ENCODE results near the gene TGFB1I1. TPM values are rescaled to one million over a fixed set of nuclear protein-coding genes. Genes with fewer than 3 reads are reported as not detected.
"Not testable (repeated sequence)": the region's sequence is repeated elsewhere in the genome, so short reads cannot be mapped to it uniquely, and the experiment has no call there.

Gene TGFB1I1
- polyA plus RNA-seq, 1 donor, result 114 TPM

DNA sequence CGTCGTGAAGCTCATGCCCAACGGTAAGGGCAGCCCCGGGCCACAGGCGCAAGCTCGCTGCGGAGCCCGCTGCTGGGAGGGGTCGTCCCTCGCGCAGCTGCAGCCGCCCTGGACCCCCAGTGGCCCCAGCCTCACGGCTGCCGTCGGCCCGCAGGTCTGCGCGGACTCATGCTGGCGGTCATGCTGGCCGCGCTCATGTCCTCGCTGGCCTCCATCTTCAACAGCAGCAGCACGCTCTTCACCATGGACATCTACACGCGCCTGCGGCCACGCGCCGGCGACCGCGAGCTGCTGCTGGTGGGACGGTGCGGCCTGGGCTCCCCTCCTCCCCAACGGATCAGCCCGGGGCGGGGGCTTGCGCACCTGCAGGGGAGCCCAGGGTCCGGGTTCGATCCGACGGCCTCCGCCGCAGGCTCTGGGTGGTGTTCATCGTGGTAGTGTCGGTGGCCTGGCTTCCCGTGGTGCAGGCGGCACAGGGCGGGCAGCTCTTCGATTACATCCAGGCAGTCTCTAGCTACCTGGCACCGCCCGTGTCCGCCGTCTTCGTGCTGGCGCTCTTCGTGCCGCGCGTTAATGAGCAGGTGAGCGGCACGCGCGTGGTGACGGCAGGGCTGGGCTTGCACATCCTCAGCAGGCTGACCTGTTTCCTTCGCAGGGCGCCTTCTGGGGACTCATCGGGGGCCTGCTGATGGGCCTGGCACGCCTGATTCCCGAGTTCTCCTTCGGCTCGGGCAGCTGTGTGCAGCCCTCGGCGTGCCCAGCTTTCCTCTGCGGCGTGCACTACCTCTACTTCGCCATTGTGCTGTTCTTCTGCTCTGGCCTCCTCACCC, 16.7 kb downstream of the TGFB1I1 start:
- DNase-seq, result no peak

DNA sequence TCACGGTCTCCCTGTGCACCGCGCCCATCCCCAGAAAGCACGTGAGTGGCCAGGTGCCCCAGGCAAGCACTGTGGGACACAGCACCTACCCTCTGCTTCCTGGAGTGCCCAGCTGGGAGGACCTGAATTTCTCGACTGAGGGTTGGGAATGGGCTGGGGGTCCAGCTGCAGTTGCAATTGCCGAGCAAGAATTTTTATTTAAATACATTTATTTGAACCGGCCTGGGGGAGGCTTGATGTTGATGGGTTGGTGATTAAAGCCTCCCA, 17.3 kb downstream of the TGFB1I1 start:
- no peak for DNase-seq

DNA sequence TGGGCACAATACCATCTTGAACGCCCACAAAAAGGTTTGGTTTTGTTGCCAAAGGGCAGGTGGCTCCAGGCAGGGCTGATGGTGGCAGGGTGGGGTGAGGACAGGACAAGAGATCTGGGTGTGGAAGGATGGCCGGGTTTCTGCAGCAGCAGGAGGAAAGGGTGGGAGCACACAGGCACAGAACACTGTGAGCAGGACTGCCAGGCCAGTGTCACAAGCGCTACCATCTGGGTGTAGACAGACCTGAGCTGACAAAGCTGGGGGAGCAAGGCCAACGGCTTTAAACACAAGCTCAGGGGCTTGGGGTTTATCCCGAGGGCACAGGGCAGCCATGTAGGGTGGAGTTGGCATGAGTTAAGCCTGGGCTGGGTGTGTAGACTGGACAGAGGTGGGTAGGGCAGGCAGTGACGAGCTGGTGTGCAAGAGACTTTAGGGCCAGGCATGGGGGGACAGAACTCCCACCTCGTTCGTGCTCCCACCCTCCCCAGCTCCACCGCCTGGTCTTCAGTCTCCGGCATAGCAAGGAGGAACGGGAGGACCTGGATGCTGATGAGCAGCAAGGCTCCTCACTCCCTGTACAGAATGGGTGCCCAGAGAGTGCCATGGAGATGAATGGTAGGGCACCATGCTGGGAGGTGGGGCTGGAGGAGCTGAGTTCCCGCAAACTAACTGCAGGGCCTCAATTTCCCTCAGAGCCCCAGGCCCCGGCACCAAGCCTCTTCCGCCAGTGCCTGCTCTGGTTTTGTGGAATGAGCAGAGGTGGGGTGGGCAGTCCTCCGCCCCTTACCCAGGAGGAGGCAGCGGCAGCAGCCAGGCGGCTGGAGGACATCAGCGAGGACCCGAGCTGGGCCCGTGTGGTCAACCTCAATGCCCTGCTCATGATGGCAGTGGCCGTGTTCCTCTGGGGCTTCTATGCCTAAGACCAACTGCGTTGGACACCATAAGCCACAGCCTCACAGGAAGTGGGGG, 17.9 kb downstream of the TGFB1I1 start:
- DNase-seq, result no peak

- no peak for DNase-seq
These were observed 19.9 kb downstream of the TGFB1I1 start for GRCh38 chr16:31491778-31492418.

GRCh38 chr16:31493506-31494125, 21.7 kb downstream of the TGFB1I1 start:
- no peak for DNase-seq

GRCh38 chr16:31496670-31497069, 24.7 kb downstream of the TGFB1I1 start:
- no peak for DNase-seq

DNA sequence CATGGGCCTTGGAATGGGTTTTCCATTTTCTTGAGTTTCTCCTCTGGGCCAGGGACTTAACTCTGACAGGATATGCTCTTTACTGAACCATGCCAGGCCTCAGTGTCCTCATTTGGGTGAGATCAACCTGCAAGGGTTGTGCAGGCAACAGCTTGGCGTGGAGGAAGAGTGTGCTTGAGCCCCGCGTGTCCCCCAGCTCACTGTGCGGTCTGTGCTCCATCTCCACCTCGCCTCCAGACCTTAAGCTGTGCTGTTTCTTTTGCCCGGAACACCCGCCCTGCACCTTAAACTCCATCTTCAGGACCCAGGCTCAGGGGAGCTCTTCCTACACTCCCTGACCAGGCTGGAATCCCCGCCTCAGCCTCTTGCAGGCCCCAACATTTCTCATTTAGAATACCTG, 26.5 kb downstream of the TGFB1I1 start:
- no peak for DNase-seq

GRCh38 chr16:31499928-31500327, 28.0 kb downstream of the TGFB1I1 start:
- DNase-seq, result no peak

DNA sequence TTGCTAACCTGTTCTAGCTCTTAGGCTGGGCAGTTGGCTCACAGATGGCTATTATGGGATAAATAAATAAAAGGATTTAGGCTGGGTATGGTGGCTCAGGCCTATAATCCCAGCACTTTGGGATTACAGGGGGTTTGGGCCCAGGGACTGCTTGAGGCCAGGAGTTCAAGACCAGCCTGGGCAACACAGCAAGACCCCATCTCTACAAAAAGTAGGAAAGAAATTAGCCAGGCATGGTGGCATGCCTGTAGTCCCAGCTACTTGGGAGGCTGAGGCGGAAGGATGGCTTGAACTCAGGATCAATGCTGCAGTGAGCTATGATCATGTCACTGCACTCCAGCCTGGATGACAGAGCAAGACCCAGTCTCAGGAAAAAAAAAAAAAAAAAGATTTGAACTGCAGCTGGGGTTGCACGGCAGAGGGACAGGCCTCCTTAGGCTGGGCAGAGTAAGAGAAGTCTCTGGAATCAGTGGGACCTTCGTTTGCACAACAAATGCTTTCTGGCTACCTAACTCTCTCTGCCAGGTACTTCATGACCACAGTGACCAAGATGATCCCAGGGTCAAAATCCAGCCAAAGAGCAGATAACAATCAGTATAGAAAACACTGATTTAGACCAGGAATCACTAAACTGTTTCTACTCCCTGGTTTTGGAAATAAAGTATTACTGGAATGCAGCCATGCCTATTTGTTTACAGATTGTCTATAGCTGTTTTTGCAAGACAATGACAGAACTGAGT, 29.4 kb downstream of the TGFB1I1 start:
- DNase-seq, result no peak

GRCh38 chr16:31501966-31502348, 30.0 kb downstream of the TGFB1I1 start:
- no peak for DNase-seq

- DNase-seq, result no peak
These were observed 31.0 kb downstream of the TGFB1I1 start for GRCh38 chr16:31502981-31503380.

- DNase-seq, result not testable (repeated sequence)
These were observed 31.6 kb downstream of the TGFB1I1 start for GRCh38 chr16:31503555-31503954.

GRCh38 chr16:31504159-31504558, 32.2 kb downstream of the TGFB1I1 start:
- DNase-seq, result no peak

DNA sequence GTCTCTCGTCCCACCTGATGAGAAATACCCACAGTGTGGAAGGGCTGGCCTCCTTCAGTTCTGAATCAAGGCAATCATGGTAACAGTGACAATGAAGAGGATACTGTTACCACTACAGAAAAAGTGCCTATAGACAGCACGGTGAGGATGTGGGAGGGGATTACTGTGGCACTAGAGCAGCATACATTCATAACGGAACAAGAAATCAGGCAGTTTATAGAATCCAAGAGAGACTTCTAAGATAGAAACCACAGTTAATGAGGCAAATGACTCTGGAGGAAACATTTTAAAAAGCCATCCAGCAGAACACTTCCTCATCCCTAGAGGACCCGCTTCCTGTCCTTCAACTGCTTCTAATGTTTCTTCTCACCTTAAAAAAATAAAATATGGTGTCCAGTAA, 33.5 kb downstream of the TGFB1I1 start:
- DNase-seq, result no peak

GRCh38 chr16:31507617-31507928, 35.6 kb downstream of the TGFB1I1 start:
- DNase-seq, result no peak

DNA sequence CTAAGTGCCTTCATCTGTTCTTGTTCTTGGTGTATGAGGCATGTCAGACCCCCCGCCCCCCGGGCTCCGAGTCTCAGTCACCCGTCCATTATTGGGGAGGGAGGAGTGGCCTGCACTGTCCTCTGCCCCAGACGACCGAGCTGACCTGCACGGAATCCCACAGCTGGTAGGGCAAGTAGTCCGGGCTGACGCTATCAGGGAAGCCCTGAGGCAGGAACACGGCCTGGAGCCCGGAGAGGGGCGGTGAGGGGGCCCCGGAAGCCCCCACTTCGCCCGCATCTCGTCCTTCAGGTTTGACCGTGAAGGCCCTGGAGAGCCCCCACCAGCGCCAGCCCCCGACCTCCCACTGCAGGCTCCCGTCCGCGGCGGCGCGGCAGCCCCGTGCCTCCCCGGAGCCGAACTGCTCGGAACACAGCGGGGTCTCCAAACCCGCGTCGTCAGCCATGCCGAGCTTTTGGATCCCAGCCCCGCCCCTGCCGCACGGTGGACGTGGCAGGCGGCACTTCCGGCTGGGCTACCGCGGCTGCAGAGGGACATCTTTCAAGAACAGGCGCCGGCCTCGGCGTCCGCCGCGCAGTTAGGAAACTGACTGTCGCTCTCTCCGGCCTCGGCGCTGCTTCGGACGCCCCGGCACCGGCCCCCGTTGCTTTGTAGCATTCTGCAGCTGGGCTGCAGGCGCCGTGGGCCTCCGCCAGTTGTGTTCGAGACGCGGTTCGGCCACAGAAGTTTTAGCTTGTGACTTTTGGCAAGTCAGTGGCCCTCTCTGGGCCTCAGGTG, 36.2 kb downstream of the TGFB1I1 start, which contains the start of gene RUSF1:
TSS of gene RUSF1 (minus strand) at position 463 of the 777 bp plus-strand sequence. CDS start at position 445, 18 bp downstream.
- peak; percentile 94 for DNase-seq

DNA sequence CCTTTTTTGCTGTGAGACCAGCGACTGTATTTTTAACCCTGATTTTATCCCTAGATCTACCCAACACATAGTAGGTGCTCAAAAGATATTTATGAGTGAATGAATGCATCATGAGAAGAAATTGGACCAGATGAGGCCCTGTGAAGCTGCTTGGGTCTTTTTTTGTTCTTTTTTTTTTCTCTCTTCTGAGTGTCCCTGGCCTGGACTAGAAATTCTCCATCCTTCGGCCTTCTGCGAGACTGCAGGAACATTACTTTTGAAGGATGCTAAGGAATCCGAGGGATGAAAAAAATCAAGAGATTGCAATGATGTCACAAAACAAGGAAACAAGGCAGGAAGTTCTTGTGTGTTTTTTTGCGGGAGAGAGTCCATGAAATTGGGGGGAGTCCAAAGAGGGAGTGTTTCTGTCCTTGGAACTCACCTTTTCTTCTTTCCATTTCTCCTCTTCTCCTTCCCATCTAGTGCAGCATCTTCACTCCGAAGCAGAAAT, 36.8 kb downstream of the TGFB1I1 start:
- peak; percentile 63 for DNase-seq

DNA sequence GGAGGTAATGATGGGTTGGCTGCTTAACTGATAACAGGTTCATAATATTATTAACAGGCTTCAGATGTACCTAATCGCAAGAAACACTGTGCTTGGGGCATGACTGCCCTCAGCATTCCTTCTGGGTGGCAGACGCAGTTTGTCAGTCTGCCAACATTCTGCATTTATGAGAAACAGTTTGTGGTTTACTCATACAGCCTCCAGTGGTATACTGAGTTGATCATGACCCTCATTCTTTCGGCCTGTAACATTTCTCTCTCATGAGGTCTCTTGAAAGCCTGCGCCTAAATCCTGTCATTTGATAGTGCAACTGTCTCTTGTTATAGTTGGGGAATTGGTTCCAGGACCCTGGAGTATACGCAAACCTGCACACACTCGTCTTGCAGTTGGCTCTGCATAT, 41.2 kb downstream of the TGFB1I1 start:
- no peak for DNase-seq

GRCh38 chr16:31513884-31514283, 41.9 kb downstream of the TGFB1I1 start:
- no peak for DNase-seq

DNA sequence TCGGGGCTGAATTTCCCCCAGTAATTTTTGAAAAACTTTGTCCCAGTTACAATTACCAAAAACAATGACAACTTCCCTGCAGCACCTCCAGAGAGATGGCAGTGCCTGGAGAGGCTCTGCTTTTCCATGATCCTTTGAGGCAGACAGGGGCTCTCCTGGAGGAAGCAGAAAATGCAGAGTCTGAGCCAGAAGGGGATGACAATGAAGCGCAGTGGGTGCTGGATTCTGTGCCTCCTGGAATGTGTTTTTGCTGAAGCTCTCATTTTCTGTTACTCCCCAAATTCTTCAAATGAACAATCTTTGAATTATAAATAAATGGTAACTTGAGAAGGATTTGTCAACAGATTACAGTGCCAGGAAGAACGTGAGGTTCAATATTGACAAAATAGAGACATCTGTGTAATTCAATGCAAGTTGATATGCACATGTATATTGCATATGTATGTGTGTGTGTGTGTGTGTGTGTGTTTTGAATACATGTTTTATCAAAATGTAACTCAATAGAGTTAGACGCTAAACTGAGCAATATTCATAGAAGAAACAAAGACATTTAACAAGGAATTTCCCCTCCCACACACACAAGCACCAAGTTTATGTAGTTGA, 45.9 kb downstream of the TGFB1I1 start:
- no peak for DNase-seq

All from hindlimb muscle (tissue), 1 donor.